Measurements from ENCODE around the gene COLEC11.
"Not testable (repeated sequence)": the region's sequence is repeated elsewhere in the genome, so short reads cannot be mapped to it uniquely, and the experiment has no call there.

Gene COLEC11

GRCh38 chr2:3633982-3634595 lies 39.2 kb downstream of the COLEC11 start:
- TF ChIP-seq CTCF (conservative IDR thresholded peaks at IDR 0.05) (no peak), ZFX (IDR thresholded peaks at IDR 0.05) (no peak)

DNA sequence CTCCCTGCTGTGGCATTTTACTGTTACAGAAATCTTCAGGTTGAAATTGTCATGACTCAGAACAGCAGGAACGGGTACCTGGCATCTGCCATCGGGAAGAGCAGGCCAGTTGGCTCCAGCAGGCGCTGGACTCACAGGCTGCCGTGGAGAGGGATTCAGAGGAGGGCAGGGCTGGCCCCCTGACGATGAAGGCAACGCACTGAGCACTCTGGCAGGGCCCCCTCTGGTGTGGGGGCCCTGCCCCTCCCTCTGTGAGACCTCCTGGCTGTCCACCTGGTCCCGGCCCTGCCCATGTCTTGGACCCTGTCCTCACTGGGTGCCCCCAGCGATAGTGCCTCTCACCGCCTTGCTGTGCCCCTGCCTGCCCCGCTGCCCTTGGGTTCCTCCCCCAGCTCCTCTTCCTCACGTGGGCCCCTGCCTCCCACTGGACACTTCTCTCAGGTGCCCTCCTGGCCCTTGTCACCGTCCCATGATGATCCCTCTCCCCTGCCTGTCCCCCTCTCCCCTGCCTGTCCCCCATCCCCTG lies 39.7 kb downstream of the COLEC11 start:
- no peak overlapping the region for H3K27ac ChIP-seq
- TF ChIP-seq CTCF (conservative IDR thresholded peaks at IDR 0.05): no peak
- no peak for TF ChIP-seq ZFX (IDR thresholded peaks at IDR 0.05)

More at GRCh38 chr2:3633982-3634595, 39.2 kb downstream of the COLEC11 start:
- H3K27ac ChIP-seq: no peak overlapping the region

DNA sequence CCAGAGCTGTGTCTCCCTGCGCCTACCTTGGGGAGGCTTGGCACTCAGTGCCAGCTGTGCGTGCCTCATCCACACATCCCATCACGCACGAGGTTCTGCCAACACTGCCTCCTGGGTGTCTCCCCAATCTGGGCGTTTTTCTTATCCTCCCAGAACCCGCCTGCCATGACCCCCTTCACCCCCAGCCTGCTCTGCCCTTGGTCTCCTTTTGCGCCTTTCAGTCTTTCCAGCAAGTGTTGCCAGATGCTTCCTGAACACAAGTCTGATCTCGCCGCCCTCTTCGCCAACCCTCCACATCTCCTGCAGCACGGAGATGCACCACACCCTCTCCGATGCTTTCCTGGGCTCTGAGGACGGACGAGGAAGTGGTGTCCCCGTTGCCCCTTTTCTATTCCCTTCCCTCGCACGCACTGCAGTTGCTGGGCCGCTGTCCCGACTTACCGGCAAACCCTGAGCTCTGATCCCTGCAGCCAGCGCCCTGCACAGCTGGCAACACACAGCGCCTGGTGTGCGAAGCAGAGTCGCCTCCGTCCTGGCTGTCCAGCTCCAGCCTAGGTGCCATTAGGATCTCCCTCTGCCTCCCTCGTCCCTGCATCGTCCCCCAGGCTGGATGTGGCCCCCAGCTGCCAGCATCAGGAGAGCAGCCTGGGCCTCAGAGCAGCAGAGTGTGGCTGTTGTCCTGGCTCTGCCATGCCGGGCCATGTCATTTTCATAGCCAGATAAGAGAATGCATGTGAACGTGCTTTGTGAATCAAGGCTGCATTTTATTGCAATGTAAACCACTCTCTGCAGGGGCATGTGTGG lies 40.5 kb downstream of the COLEC11 start:
- TF ChIP-seq CTCF (conservative IDR thresholded peaks at IDR 0.05) (no peak), ZFX (IDR thresholded peaks at IDR 0.05) (no peak)
- no peak overlapping the region for H3K27ac ChIP-seq

DNA sequence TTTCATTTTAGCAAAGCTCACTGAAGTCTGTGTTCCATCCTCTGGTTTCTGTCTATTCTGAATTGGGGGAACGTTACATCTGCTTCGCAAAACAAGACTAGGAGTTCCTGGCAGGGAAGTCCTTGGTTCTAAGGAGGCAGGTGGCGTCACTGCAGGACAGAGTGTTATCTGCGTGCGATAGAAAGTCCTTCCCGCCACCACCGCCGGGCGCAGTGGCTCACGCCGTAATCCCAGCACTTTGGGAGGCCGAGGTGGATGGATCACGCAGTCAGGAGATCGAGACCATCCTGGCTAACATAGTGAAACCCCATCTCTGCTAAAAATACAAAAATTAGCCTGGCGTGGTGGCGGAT lies 41.0 kb downstream of the COLEC11 start:
- H3K27ac ChIP-seq: not testable (repeated sequence)

- no peak overlapping the region for H3K27ac ChIP-seq
- TF ChIP-seq ZFX (IDR thresholded peaks at IDR 0.05) (no peak), CTCF (conservative IDR thresholded peaks at IDR 0.05) (no peak)
Measured at GRCh38 chr2:3636586-3637310, 41.8 kb downstream of the COLEC11 start.

GRCh38 chr2:3637311-3637675 lies 42.4 kb downstream of the COLEC11 start:
- TF ChIP-seq ZFX (IDR thresholded peaks at IDR 0.05): no peak
- no peak for TF ChIP-seq CTCF (conservative IDR thresholded peaks at IDR 0.05)
- H3K27ac ChIP-seq: no peak overlapping the region

DNA sequence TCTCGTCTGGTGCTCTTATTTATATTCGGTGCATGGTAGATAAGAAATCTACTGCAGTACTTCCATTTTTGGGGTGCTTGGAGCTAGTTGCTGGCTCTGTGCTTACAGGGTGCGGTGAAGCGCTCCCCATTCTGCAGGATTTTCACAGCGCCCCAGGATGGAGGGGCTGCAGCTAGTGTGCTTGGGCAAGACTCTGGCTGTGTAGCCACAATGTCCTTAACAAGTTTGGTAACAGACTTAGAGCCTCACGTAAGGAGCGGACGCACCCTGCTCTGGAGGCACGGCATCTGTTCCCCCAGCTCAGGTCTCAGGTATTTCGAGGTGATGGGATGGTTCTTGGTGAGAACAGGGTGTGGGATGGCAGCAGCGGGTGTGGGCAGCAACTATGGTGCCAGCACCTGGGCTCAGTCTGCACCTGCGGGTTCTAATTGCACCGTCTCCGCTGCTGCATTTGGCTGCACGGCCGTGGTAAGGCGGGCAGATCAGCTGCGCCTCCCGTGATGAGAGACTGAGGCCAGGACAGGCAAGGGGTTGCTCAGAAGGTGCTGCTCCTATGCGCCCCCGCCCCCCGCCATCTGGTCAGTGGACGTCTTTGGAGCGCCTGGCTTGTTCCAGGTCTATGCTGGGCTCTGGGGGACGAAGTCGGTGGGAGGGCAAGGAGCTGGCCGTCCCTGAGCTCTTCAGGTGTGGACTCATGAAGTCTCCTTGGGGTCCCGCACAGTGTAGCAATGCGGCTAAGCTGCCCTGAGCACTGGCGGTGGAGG lies 43.0 kb downstream of the COLEC11 start:
- H3K27ac ChIP-seq: no peak overlapping the region
- TF ChIP-seq ZFX (IDR thresholded peaks at IDR 0.05) (no peak), CTCF (conservative IDR thresholded peaks at IDR 0.05) (no peak)

All from C4-2B (cell line).